ENCODE results near the gene CERS6.
A peak's percentile ranks its signal among the peaks of the same experiment; 100 is the strongest.

Gene CERS6

GRCh38 chr2:168814046-168814445, 358.0 kb downstream of the CERS6 start:
- DNase-seq: no peak

GRCh38 chr2:168814939-168815907, 359.2 kb downstream of the CERS6 start:
- no peak for DNase-seq

DNA sequence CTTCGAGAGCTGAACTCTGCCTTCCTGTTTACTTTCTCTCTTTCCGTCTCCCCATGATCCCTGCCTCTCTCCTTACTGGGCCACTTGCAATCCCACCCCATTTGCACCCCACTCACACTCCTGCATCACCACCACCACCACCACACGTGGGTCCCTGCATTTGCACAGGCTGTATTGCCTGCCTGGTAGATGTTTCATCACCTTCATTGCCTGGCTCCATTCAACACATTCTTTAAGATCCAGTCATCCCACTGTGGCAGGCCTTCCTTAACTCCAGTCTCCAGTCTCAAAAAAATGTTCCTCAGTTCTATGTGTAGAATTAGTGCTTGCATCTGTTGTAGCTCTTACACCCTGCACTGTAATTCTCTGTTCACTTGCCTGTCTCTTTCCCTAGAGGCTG, 360.3 kb downstream of the CERS6 start:
- no peak for DNase-seq

GRCh38 chr2:168819050-168819715, 363.1 kb downstream of the CERS6 start:
- DNase-seq: peak; percentile 55

- no peak for DNase-seq
Measured at GRCh38 chr2:168819829-168820489, 363.9 kb downstream of the CERS6 start.

GRCh38 chr2:168821577-168821976, 365.5 kb downstream of the CERS6 start:
- no peak for DNase-seq

DNA sequence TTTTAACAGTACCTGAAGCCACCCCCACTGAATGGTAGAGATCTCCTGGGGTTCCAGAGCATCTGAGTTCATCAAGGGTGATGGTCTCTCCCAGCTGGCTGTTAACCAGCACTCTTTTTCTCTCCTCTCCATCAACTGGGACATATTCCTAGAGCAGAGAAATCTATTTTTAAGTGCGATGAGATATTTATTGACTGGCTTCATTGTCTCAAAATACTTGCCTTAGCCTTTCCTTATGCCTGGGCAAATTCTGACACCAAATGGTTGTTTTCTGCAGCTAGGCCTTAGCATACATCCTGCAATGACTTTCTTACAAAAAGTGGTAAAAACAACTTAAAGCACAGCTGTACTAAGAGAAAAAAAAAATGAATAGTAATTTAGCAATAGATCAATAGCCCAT, 365.9 kb downstream of the CERS6 start:
- no peak for DNase-seq
